ENCODE measurements around the gene EBF3. TPM values are rescaled to one million over a fixed set of nuclear protein-coding genes. Genes with fewer than 3 reads are reported as not detected.

The EBF3 gene
- total RNA-seq, 1 donor from 2014 or later: 1.2 TPM

DNA sequence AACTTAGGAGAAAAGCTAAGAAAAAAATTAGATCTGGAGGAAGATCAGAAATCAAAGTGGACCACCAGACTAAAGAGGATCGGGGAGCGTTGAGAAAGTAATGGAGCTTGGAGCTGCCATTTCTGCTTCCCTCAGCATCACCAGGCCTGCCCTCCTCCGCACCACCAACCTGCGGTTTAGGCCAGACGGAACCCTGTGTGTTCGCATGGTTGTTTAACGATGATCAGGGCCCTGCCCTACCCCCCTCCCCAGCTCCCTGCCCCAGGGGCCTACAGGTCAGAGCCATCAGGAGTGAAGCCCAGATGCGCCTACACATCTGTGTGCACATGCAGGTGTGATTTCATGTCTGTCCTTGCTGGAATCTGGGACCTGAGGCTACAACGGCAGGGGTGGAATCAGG is 45.7 kb downstream of the EBF3 start:
- DNase-seq (ENCODE audit: low spot score in 2 of 2, unreplicated experiment in 2 of 2): no peak
- Mint-ChIP-seq H3K27ac (no peak overlapping the region), H3K4me1 (no peaks in the 10 kb centered on the region), H3K27me3 (ENCODE audit: low read depth) (no peaks in the 10 kb centered on the region), H3K9me3 (no peaks in the 10 kb centered on the region), H3K36me3 (no peaks in the 10 kb centered on the region), H3K4me3 (no peak overlapping the region)
- TF ChIP-seq, protein P1, sequence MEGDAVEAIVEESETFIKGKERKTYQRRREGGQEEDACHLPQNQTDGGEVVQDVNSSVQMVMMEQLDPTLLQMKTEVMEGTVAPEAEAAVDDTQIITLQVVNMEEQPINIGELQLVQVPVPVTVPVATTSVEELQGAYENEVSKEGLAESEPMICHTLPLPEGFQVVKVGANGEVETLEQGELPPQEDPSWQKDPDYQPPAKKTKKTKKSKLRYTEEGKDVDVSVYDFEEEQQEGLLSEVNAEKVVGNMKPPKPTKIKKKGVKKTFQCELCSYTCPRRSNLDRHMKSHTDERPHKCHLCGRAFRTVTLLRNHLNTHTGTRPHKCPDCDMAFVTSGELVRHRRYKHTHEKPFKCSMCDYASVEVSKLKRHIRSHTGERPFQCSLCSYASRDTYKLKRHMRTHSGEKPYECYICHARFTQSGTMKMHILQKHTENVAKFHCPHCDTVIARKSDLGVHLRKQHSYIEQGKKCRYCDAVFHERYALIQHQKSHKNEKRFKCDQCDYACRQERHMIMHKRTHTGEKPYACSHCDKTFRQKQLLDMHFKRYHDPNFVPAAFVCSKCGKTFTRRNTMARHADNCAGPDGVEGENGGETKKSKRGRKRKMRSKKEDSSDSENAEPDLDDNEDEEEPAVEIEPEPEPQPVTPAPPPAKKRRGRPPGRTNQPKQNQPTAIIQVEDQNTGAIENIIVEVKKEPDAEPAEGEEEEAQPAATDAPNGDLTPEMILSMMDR (IDR thresholded peaks at IDR 0.05; ENCODE audit: unreplicated experiment): no peak

DNA sequence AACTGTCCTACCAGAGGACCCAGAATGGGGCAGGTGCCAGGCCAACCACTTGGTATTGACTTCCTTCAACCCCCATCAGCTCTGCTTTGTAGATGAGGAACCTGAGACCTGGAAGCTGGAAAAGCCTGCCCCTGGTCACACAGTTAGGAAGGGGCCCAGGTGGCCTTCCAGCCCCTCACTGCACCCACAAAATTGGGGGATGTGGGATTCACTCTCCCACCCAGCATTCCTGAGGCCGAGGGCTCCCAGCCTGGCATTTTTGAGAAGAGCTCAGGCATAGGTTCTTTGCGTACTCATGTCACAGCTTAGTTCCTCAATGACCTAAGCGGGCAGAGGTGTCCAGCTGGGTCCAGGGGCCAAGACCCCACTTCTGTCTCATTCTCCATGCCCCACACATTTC is 46.1 kb downstream of the EBF3 start:
- peaks cover 4% of the 10 kb centered on the region for H3K4me1 Mint-ChIP-seq
- DNase-seq (ENCODE audit: low spot score in 2 of 2, unreplicated experiment in 2 of 2): no peak
- no peak overlapping the region for H3K27ac Mint-ChIP-seq
- no peaks in the 10 kb centered on the region for H3K36me3 Mint-ChIP-seq
- H3K4me3 Mint-ChIP-seq: no peak overlapping the region
- H3K27me3 Mint-ChIP-seq (ENCODE audit: low read depth): no peaks in the 10 kb centered on the region
- no peaks in the 10 kb centered on the region for H3K9me3 Mint-ChIP-seq
- TF ChIP-seq, protein P1 (IDR thresholded peaks at IDR 0.05; ENCODE audit: unreplicated experiment): no peak

DNA sequence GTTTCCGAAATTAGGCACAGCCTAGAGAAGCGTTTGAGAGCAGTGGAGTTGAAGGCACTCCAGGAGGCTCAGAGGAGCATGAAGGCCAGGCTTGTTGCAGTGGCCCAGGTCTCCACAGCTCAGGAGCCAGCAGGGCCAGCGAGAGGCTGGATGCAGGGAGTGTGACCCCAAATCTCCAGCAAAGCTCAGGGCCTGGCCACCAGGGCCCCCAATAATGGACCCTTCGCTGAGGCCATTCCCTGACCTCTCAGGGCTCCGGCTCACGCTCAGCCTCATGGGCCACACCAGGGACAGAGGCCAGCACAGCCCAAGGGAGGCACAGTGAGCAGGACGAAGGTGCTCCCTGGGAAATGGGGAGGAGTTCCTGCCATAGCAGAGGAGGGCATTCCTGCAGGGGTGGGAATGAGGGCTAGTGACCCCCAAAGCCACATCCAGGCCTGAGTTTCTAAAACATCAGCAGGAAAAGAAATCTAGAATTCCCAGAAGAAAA is 47.5 kb downstream of the EBF3 start:
- H3K27ac Mint-ChIP-seq: no peak overlapping the region
- peaks cover 14% of the 10 kb centered on the region for H3K4me1 Mint-ChIP-seq

DNA sequence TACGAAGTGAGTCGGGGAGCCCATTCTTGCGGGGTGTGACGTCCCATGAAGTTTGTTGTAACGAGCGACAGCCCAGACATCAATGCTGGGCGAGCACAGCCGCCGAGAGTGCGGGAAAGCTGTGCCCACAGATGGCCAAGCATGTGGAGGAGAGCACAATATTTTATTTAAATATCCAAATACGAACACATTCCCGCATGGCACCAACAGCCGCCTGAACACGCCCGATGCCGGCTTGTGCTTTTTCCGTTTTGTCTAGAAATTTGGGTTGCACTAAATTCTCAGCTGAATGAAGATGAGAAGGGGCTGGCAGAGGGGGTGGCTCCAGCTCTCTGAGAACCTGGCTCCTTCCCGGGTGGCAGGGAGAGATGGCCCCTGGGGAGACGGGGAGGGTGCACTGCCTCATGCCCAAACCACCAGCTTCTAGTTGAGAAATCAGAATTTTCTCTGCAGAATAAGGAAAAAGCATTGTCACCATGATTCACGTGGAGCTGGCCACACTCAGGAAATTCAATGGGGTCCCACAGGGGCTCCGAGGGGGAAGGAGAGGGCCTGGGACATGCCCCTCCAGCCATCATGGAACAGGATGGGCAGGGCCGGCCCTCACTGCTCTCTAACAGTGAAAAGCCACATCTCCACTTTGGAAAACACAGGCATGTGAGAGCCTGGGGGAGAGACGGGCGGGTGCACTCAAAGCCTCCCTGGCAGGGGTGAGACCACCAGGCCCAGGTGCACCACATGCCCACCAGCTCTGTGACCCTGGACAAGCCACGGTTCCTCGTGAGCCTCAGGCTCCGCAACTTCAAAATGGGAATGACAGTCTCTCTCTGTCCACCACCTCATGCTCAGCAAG is 48.3 kb downstream of the EBF3 start:
- no peak overlapping the region for H3K27ac Mint-ChIP-seq
- no peaks in the 10 kb centered on the region for H3K36me3 Mint-ChIP-seq
- H3K4me1 Mint-ChIP-seq: peaks cover 14% of the 10 kb centered on the region
- DNase-seq (ENCODE audit: low spot score in 2 of 2, unreplicated experiment in 2 of 2): no peak
- H3K4me3 Mint-ChIP-seq: no peak overlapping the region
- H3K9me3 Mint-ChIP-seq: no peaks in the 10 kb centered on the region
- no peaks in the 10 kb centered on the region for H3K27me3 Mint-ChIP-seq (ENCODE audit: low read depth)
- TF ChIP-seq, protein P1 (IDR thresholded peaks at IDR 0.05; ENCODE audit: unreplicated experiment): no peak

More for the DNA sequence above, 47.5 kb downstream of the EBF3 start:
- TF ChIP-seq, protein P1 (IDR thresholded peaks at IDR 0.05; ENCODE audit: unreplicated experiment): no peak
- Mint-ChIP-seq H3K4me3 (no peak overlapping the region), H3K36me3 (no peaks in the 10 kb centered on the region), H3K27me3 (ENCODE audit: low read depth) (no peaks in the 10 kb centered on the region), H3K9me3 (no peaks in the 10 kb centered on the region)
- DNase-seq (ENCODE audit: low spot score in 2 of 2, unreplicated experiment in 2 of 2): no peak

DNA sequence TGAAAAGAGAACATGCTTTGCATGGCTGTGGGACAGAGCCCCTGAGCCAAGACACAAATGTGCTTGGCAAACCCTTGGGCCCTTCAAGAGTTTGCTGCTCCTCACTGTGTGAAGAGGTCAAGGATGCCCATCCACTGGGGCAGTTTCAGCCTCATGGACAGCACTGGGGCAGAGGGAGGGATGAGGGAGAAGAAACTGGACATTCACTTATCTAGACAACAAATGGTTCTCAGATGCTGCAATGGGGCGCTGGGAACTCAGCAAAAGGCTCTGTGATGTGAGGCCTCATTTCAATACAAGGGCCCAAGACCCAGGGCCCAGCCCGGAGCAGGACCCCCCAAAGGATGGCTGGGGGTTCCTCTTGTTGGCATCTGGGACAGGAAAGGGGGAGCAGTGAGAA is 49.1 kb downstream of the EBF3 start:
- H3K9me3 Mint-ChIP-seq: no peaks in the 10 kb centered on the region
- H3K27me3 Mint-ChIP-seq (ENCODE audit: low read depth): no peaks in the 10 kb centered on the region
- no peaks in the 10 kb centered on the region for H3K36me3 Mint-ChIP-seq
- peaks cover 14% of the 10 kb centered on the region for H3K4me1 Mint-ChIP-seq
- TF ChIP-seq, protein P1 (IDR thresholded peaks at IDR 0.05; ENCODE audit: unreplicated experiment): no peak
- H3K4me3 Mint-ChIP-seq: no peak overlapping the region
- no peak for DNase-seq (ENCODE audit: low spot score in 2 of 2, unreplicated experiment in 2 of 2)
- no peak overlapping the region for H3K27ac Mint-ChIP-seq
